Measurements from ENCODE around the gene DMGDH.

DMGDH gene

GRCh38 chr5:79069488-79070349 lies at the start of gene DMGDH, which contains the start of gene BHMT2:
Gene DMGDH (minus strand): TSS chr5:79069674. CDS start chr5:79069620, 54 bp downstream.
Gene BHMT2 (plus strand): TSS chr5:79069767. CDS start chr5:79069783, 16 bp downstream.
- no peak for DNase-seq (ENCODE audit: low read depth in 4 of 4, low spot score in 1 of 4)

GRCh38 chr5:79112703-79113058 lies 43.2 kb upstream of the DMGDH start:
- no peak for DNase-seq (ENCODE audit: low read depth in 4 of 4, low spot score in 1 of 4)

- no peak for DNase-seq (ENCODE audit: low read depth in 4 of 4, low spot score in 1 of 4)
Observed at GRCh38 chr5:79111960-79112702, 42.7 kb upstream of the DMGDH start.

- DNase-seq (ENCODE audit: low read depth in 4 of 4, low spot score in 1 of 4): no peak
Observed at GRCh38 chr5:79111387-79111959, 42.0 kb upstream of the DMGDH start, which contains the start of gene BHMT. Gene BHMT (plus strand): TSS chr5:79111809. CDS start chr5:79111886, 77 bp downstream.

- no peak for DNase-seq (ENCODE audit: low read depth in 4 of 4, low spot score in 1 of 4)
Observed at GRCh38 chr5:79109527-79110492, 40.3 kb upstream of the DMGDH start.

GRCh38 chr5:79108792-79109191 lies 39.3 kb upstream of the DMGDH start:
- no peak for DNase-seq (ENCODE audit: low read depth in 4 of 4, low spot score in 1 of 4)

- no peak for DNase-seq (ENCODE audit: low read depth in 4 of 4, low spot score in 1 of 4)
Observed at GRCh38 chr5:79108086-79108485, 38.6 kb upstream of the DMGDH start.

- DNase-seq (ENCODE audit: low read depth in 4 of 4, low spot score in 1 of 4): no peak
Observed at GRCh38 chr5:79107020-79107796, 37.7 kb upstream of the DMGDH start.

GRCh38 chr5:79105868-79106267 lies 36.4 kb upstream of the DMGDH start:
- no peak for DNase-seq (ENCODE audit: low read depth in 4 of 4, low spot score in 1 of 4)

- DNase-seq (ENCODE audit: low read depth in 4 of 4, low spot score in 1 of 4): no peak
Observed at GRCh38 chr5:79093762-79094161, 24.3 kb upstream of the DMGDH start.

GRCh38 chr5:79091064-79091463 lies 21.6 kb upstream of the DMGDH start:
- DNase-seq (ENCODE audit: low read depth in 4 of 4, low spot score in 1 of 4): no peak

- DNase-seq (ENCODE audit: low read depth in 4 of 4, low spot score in 1 of 4): no peak
Observed at GRCh38 chr5:79088507-79088906, 19.0 kb upstream of the DMGDH start.

- no peak for DNase-seq (ENCODE audit: low read depth in 4 of 4, low spot score in 1 of 4)
Observed at GRCh38 chr5:79086116-79086515, 16.6 kb upstream of the DMGDH start.

GRCh38 chr5:79081779-79082178 lies 12.3 kb upstream of the DMGDH start:
- DNase-seq (ENCODE audit: low read depth in 4 of 4, low spot score in 1 of 4): no peak

GRCh38 chr5:79080804-79081203 lies 11.3 kb upstream of the DMGDH start:
- no peak for DNase-seq (ENCODE audit: low read depth in 4 of 4, low spot score in 1 of 4)

- no peak for DNase-seq (ENCODE audit: low read depth in 4 of 4, low spot score in 1 of 4)
Observed at GRCh38 chr5:79077680-79078365, 8.3 kb upstream of the DMGDH start.

- no peak for DNase-seq (ENCODE audit: low read depth in 4 of 4, low spot score in 1 of 4)
Observed at GRCh38 chr5:79076819-79077218, 7.3 kb upstream of the DMGDH start.

GRCh38 chr5:79075646-79076426 lies 6.4 kb upstream of the DMGDH start:
- DNase-seq (ENCODE audit: low read depth in 4 of 4, low spot score in 1 of 4): no peak

- DNase-seq (ENCODE audit: low read depth in 4 of 4, low spot score in 1 of 4): no peak
Observed at GRCh38 chr5:79074641-79075040, 5.2 kb upstream of the DMGDH start.
